ENCODE data around the gene IPO4.

The IPO4 gene

DNA sequence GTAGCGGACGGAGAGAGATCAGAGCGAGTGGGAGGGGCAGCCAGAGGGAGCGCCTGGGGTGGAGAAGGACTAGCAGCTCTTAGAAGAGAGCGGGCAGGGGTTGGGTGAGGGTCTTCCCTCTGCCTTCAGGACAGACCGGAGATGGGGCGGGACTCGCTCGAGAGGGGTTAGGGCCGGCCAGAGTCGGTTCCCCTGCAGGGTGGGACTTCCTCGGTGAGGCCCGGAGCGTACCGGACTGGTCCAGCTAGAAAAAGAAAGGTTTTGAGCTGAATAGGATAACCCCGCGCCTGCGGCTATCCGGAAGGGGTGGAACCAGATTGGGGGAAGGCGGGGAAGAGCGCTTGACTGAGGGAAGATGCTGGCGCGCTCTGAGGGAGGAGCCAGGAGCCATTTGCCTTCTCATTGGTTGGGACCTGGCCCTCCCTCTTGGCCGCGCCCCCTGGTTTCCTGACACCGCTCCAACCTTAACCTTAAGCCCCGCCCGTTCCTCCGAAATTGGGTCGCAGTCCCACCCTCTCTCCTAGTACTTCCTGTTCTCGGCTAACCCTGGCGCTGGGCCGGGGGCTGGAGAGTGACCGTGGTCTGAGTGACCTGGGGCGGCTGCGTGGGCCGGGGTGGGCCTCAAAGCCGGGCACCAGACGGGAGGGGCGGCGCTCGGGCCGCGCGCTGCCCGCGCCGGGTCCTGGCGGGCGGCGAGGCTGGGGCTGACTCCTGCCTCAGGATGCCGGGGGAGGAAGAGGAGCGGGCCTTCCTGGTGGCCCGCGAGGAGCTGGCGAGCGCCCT is 41.4 kb downstream of the IPO4 start, which contains the start of gene RNF31:
Gene RNF31 (plus strand): TSS at position 521 of the 783 bp plus-strand sequence. CDS start 201 bp downstream, at position 722.
- DNase-seq = peak; percentile 99

DNA sequence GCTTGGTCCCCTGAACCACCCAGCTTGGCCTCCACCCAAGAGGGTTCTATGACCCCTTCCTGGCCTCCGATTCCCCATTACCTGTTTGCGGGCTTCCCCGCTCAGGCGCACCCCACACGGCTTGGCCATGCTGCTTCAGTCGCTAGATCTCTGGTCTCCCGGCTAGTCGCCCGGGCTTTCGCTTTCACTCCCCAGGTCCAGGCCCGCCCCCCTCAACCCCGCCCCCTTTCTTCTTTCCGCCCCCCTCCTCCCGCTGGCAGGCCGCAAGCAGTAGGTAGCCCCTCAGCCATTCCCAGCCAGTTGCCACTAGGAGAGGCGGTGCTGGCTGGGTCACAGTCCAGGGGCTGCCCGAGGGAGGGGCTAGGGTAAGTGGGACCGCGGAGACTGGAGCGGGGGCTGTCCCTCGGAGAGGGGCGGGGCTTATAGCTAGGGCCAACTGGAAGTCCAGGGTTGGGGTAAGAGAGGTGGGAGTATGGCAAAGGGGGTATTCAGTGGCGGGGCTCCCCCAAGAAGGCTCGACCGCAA is 42.1 kb downstream of the IPO4 start, which contains the start of gene PSME2:
Gene PSME2 (minus strand): TSS at position 158 of the 525 bp plus-strand sequence. CDS start 29 bp downstream, at position 129.
- peak; percentile 94 for DNase-seq

- no peak for DNase-seq
These were observed 42.7 kb downstream of the IPO4 start for GRCh38 chr14:24145690-24146452.

- DNase-seq = no peak
These were observed 43.4 kb downstream of the IPO4 start for GRCh38 chr14:24145219-24145618.

- DNase-seq = no peak
These were observed 44.2 kb downstream of the IPO4 start for GRCh38 chr14:24144451-24144850.

GRCh38 chr14:24143511-24143910 is 45.1 kb downstream of the IPO4 start:
- DNase-seq = no peak

GRCh38 chr14:24141097-24141880 is 47.3 kb downstream of the IPO4 start, which contains the start of gene EMC9:
TSS of gene EMC9 (minus strand) at chr14:24141591. CDS start at chr14:24141304, 287 bp downstream.
- DNase-seq = peak; percentile 100

DNA sequence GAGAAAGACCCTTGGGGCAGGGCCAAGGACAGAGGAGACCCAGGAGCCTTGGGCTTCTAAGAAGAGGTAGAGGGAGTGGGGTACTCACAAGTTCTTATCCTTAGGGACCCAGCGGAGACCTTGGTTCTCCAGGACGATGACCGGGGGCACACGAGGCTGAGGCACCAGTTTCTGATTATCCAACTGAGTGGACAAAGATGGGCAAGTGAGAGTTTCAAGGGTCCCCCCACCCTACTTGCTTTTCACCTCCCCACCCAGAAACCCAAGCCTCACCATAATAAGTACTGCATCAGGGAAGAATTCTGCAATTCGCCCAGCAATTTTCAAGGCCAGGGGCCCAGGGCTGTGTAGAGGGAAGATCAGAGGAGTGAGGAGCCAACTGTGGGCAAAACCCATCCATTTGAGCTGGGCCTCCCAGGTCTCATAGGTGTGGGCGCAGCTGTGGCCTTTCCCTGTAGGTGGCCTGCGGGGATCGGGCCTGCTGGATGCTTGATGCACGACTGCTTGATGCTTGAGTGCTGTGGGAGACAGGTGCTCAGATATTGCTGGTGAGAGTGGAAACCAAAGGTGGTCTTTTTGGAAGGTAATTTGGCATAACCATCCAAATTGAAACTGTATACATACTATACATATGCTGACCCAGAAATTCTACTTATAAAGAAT is 49.2 kb downstream of the IPO4 start:
- DNase-seq = no peak

DNA sequence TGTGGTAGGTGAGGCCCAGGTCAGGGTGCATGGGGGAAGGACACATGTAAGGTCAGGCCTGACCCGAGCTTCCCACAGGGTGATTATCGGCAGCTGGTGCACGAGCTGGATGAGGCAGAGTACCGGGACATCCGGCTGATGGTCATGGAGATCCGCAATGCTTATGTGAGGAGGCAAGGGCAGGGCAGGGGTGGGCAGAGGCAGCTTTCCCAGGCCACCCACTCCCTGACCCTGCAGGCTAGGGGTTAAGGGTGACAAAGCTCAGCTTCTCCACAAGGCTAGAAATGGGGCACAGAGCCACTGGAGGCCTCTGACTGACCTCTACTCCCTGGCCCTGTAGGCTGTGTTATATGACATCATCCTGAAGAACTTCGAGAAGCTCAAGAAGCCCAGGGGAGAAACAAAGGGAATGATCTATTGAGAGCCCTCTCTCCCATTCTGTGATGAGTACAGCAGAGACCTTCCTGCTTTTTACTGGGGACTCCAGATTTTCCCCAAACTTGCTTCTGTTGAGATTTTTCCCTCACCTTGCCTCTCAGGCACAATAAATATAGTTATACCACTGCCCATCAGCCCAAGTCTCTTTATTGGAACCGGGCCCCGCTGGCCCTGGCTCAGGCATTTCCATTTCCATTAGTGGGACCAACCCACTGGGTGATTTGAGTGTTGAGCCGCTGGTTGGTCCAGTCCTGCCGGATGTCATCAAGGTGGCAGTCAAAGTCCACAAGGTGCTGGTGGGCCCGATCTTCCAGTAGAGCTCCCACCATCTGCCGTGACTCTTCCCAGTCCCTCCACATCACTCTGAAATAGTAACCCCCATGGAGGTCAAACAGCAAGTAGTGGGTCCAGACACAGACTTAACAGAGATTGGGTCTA is 50.0 kb downstream of the IPO4 start:
- DNase-seq = no peak

DNA sequence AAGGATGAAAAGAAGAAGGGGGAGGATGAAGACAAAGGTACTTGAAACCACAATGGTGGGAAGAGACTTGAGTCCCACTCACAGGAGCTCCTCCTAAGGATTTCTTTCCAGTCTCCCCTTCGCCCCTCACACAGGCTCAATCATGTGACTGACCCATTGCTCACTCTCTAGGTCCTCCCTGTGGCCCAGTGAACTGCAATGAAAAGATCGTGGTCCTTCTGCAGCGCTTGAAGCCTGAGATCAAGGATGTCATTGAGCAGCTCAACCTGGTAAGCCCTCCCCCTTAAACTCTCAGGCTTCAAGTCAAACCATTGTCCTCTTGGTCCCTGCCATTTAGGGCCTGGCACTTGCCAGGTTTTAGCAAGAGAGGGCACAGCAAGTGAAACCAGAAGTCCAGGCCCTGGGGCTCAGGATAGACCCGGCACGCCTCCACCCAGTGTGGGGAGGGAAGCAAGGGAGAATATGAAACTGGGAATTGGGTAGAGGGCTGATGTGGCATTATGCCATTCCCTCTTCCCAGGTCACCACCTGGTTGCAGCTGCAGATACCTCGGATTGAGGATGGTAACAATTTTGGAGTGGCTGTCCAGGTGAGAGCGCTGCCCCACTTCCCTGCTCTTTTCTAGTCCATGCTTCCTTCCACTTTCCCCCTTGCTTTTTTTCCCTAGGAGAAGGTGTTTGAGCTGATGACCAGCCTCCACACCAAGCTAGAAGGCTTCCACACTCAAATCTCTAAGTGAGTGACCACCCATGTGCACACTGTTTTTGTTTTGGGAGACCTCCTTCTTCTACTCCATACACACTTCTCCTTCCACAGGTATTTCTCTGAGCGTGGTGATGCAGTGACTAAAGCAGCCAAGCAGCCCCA is 50.9 kb downstream of the IPO4 start:
- DNase-seq = no peak

DNA sequence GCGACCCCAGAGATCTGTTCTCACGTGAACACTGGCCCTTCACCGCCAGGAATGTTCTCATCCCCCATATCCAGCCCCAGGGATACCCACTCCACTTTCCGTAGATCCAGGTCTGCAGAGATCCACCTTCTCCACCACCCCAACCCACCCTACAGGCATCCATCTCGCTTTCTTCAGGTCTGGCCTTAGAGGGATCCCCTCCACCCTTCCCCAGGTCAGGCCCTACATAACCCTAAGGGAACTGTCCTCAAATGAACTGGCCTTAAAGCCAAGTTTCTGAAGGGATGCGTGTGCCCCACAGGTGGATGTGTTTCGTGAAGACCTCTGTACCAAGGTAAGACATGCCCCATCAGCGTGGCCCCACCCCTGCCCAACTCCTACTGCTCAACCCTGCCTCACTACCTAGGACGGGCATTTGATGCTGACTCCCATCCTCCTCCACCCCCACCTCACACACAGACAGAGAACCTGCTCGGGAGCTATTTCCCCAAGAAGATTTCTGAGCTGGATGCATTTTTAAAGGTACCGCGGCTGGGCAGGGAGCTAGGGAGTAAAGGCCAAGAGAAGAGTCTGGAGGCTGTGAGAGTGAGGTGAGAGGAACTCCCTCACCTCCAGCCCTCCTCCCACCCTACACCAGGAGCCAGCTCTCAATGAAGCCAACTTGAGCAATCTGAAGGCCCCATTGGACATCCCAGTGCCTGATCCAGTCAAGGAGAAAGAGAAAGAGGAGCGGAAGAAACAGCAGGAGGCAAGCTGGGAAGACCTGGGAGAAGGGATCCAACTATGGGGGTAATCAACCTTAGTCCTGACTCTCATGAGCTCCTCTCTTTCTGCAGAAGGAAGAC is 51.7 kb downstream of the IPO4 start:
- no peak for DNase-seq

- peak; percentile 97 for DNase-seq
These were observed 52.6 kb downstream of the IPO4 start, which contains the start of gene PSME1 for GRCh38 chr14:24135834-24136683. TSS of gene PSME1 (plus strand) at chr14:24136194. CDS start at chr14:24136263, 69 bp downstream.

- no peak for DNase-seq
These were observed 53.1 kb downstream of the IPO4 start for GRCh38 chr14:24135584-24135833.

GRCh38 chr14:24133735-24134134 is 54.9 kb downstream of the IPO4 start:
- DNase-seq = no peak

GRCh38 chr14:24132976-24133375 is 55.6 kb downstream of the IPO4 start:
- no peak for DNase-seq

- DNase-seq = peak; percentile 73
These were observed 56.4 kb downstream of the IPO4 start for GRCh38 chr14:24132061-24132685.

- peak; percentile 57 for DNase-seq
These were observed 57.1 kb downstream of the IPO4 start for GRCh38 chr14:24131549-24131966.
